GM18517 (cell line): ENCODE measurements around the gene SERHL2.
"Not testable (repeated sequence)": the region's sequence is repeated elsewhere in the genome, so short reads cannot be mapped to it uniquely, and the experiment has no call there.

Experiments used
- ATAC-seq: cut with Tn5 transposase; IDR thresholded peaks from one replicate; pipeline ENCODE4 v1.9.1; 2021; ENCODE audit warnings: mild to moderate bottlenecking, moderate library complexity; ENCODE audit not compliant: unreplicated experiment

SERHL2 gene

GRCh38 chr22:42571068-42571467 lies 17.3 kb downstream of the SERHL2 start:
- not testable (repeated sequence) for ATAC-seq

GRCh38 chr22:42574046-42574445 lies 20.3 kb downstream of the SERHL2 start:
- not testable (repeated sequence) for ATAC-seq

GRCh38 chr22:42574468-42574867 lies 20.7 kb downstream of the SERHL2 start:
- ATAC-seq: not testable (repeated sequence)

- ATAC-seq: not testable (repeated sequence)
Measured at GRCh38 chr22:42575996-42576574, 22.3 kb downstream of the SERHL2 start.

GRCh38 chr22:42577141-42577540 lies 23.4 kb downstream of the SERHL2 start:
- not testable (repeated sequence) for ATAC-seq

GRCh38 chr22:42577623-42578240 lies 24.0 kb downstream of the SERHL2 start:
- no peak for ATAC-seq

GRCh38 chr22:42580040-42580439 lies 26.3 kb downstream of the SERHL2 start:
- not testable (repeated sequence) for ATAC-seq

- peak; percentile 26 for ATAC-seq
Measured at GRCh38 chr22:42581194-42581761, 27.5 kb downstream of the SERHL2 start.

GRCh38 chr22:42581762-42582716 lies 28.3 kb downstream of the SERHL2 start:
- peak; percentile 39 for ATAC-seq

GRCh38 chr22:42582987-42583386 lies 29.2 kb downstream of the SERHL2 start:
- ATAC-seq: no peak

- ATAC-seq: no peak
Measured at GRCh38 chr22:42584364-42584940, 30.7 kb downstream of the SERHL2 start.

- no peak for ATAC-seq
Measured at GRCh38 chr22:42585096-42585495, 31.3 kb downstream of the SERHL2 start.

- no peak for ATAC-seq
Measured at GRCh38 chr22:42586381-42586780, 32.6 kb downstream of the SERHL2 start.

GRCh38 chr22:42587588-42588175 lies 33.9 kb downstream of the SERHL2 start:
- no peak for ATAC-seq

GRCh38 chr22:42591987-42592386 lies 38.2 kb downstream of the SERHL2 start:
- ATAC-seq: no peak

GRCh38 chr22:42595434-42595833 lies 41.7 kb downstream of the SERHL2 start:
- ATAC-seq: no peak

- ATAC-seq: no peak
Measured at GRCh38 chr22:42596336-42596735, 42.6 kb downstream of the SERHL2 start.

- ATAC-seq: no peak
Measured at GRCh38 chr22:42596863-42597530, 43.2 kb downstream of the SERHL2 start.

- ATAC-seq: no peak
Measured at GRCh38 chr22:42601879-42602465, 48.2 kb downstream of the SERHL2 start.

GRCh38 chr22:42602470-42602869 lies 48.7 kb downstream of the SERHL2 start:
- ATAC-seq: no peak
